Liver (tissue), 3 donors: ENCODE measurements around the gene MYO10.

Experiments
- ATF3 ChIP-seq: IDR thresholded peaks from 2 replicates; pipeline ENCODE4 v1.6.1; 2016; ENCODE audit warnings: antibody characterized with exemption
- TAF1 ChIP-seq: conservative IDR thresholded peaks from 2 replicates; pipeline ENCODE4 v1.6.1; 2016; ENCODE audit warnings: antibody characterized with exemption, mild to moderate bottlenecking
- TF ChIP-seq, protein P1 (sequence below): fragments of 150-350 bp; IDR thresholded peaks from 2 replicates; pipeline ENCODE4 v1.5.1; 2017; ENCODE audit warnings: improper control_type of control experiment, low read depth, low read length; ENCODE audit not compliant: missing input control
- TF ChIP-seq, protein P2 (sequence below): IDR thresholded peaks from 2 replicates; pipeline ENCODE4 v1.6.1; 2016; ENCODE audit warnings: antibody characterized with exemption, mild to moderate bottlenecking
- TF ChIP-seq, protein P3 (sequence below): IDR thresholded peaks from 2 replicates; pipeline ENCODE4 v1.6.1; 2016; ENCODE audit warnings: antibody characterized with exemption
- donor health status: healthy.
- donor health status: healthy.

GRCh38 chr5:16853518-16853917 is 82.6 kb downstream of the MYO10 start:
- TF ChIP-seq, protein P1, sequence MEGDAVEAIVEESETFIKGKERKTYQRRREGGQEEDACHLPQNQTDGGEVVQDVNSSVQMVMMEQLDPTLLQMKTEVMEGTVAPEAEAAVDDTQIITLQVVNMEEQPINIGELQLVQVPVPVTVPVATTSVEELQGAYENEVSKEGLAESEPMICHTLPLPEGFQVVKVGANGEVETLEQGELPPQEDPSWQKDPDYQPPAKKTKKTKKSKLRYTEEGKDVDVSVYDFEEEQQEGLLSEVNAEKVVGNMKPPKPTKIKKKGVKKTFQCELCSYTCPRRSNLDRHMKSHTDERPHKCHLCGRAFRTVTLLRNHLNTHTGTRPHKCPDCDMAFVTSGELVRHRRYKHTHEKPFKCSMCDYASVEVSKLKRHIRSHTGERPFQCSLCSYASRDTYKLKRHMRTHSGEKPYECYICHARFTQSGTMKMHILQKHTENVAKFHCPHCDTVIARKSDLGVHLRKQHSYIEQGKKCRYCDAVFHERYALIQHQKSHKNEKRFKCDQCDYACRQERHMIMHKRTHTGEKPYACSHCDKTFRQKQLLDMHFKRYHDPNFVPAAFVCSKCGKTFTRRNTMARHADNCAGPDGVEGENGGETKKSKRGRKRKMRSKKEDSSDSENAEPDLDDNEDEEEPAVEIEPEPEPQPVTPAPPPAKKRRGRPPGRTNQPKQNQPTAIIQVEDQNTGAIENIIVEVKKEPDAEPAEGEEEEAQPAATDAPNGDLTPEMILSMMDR, result no peak
- no peak for TF ChIP-seq ATF3
- TF ChIP-seq, protein P2, sequence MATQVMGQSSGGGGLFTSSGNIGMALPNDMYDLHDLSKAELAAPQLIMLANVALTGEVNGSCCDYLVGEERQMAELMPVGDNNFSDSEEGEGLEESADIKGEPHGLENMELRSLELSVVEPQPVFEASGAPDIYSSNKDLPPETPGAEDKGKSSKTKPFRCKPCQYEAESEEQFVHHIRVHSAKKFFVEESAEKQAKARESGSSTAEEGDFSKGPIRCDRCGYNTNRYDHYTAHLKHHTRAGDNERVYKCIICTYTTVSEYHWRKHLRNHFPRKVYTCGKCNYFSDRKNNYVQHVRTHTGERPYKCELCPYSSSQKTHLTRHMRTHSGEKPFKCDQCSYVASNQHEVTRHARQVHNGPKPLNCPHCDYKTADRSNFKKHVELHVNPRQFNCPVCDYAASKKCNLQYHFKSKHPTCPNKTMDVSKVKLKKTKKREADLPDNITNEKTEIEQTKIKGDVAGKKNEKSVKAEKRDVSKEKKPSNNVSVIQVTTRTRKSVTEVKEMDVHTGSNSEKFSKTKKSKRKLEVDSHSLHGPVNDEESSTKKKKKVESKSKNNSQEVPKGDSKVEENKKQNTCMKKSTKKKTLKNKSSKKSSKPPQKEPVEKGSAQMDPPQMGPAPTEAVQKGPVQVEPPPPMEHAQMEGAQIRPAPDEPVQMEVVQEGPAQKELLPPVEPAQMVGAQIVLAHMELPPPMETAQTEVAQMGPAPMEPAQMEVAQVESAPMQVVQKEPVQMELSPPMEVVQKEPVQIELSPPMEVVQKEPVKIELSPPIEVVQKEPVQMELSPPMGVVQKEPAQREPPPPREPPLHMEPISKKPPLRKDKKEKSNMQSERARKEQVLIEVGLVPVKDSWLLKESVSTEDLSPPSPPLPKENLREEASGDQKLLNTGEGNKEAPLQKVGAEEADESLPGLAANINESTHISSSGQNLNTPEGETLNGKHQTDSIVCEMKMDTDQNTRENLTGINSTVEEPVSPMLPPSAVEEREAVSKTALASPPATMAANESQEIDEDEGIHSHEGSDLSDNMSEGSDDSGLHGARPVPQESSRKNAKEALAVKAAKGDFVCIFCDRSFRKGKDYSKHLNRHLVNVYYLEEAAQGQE, result no peak
- no peak for TF ChIP-seq TAF1
- TF ChIP-seq, protein P3, sequence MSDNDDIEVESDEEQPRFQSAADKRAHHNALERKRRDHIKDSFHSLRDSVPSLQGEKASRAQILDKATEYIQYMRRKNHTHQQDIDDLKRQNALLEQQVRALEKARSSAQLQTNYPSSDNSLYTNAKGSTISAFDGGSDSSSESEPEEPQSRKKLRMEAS, result no peak
